NCI-H748 treated with DMSO at 0.1 percent for 48 hours (cell line): ENCODE results near the gene PGLYRP2.
"Not testable (repeated sequence)": the region's sequence is repeated elsewhere in the genome, so short reads cannot be mapped to it uniquely, and the experiment has no call there.

Experiments
- DNase-seq: peaks from one replicate; lab custom pipeline; 2025; lab: John Stamatoyannopoulos, UW

Gene PGLYRP2

GRCh38 chr19:15479391-15480345, at the start of gene PGLYRP2:
Gene PGLYRP2 (minus strand): TSS chr19:15479501. CDS start chr19:15479371, 130 bp downstream.
- DNase-seq, result no peak

DNA sequence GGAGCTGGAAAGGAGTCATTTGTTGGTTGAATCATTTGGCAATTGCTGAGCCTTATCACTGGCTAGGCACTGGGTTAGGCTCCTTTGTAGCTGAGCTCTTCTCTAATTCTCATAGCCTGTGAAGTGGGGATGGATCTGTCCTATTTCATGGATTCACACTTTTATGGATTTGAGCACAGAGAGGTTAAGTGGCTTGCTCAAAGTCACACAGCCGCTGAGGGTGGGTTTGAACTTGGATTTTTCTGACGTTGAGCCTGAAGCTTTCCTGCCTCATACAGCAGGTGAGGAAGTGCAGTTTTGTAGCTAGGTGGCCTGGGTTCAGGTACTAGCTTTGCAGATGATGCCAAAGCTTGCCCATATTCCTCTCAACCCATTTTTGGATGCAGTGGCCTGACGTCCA, 48.4 kb upstream of the PGLYRP2 start:
- DNase-seq, result no peak

- DNase-seq, result no peak
Observed at GRCh38 chr19:15526408-15526807, 47.1 kb upstream of the PGLYRP2 start.

DNA sequence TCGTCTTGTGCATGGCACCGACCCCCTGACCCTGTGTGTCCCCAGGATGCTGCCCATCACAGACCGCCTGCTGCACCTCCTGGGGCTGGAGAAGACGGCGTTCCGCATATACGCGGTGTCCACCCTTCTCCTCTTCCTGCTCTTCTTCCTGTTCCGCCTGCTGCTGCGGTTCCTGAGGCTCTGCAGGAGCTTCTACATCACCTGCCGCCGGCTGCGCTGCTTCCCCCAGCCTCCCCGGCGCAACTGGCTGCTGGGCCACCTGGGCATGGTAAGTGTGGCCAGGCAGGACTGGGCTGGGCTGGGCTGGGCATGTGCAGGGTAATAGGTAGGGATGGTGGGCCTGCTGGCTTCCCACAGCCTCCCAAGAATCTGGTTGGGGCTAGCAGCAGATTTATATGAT, 46.0 kb upstream of the PGLYRP2 start:
- no peak for DNase-seq

DNA sequence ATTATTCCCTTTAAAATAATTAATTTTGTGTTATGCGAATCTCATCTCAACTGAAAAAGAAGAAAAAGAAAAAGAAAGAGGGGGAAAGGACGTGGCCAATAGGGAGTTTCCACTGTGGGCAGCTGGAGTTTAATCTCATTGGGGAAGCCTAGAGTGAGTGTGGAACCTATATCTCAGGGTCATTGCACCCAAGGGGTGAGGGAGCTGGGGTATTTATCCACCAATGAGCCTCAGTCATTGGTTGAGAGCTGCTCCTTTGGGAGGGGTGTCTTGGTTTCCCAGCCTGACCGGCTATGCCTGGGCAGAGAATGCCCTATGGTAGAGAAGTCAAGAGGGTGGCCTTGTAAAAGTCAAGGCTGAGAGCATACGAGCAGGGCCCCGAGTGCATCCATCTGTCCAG, 45.5 kb upstream of the PGLYRP2 start:
- no peak for DNase-seq

DNA sequence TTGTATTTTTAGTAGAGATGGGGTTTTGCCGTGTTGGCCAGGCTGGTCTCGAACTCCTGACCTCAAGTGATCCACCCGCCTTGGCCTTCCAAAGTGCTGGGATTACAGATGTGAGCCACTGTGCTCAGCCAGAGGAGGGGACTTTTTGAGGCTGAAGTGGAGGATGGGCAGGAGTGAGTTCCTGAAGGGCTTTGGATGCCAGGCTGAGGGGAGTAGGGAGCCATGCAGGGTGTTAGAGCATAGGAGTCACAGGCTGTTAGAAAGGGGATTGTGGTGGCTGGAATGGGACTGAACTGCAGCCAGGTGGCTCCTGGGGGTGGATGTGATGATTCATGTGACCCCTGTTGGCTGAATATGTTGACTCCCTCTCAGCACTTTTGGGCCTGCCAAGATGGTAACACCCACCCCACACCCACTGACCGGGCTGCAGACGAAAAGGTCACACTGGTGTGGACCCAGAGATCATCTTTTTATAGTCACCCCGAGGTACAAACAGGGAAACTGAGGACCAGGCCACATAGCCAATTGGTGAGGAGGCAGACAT, 40.2 kb upstream of the PGLYRP2 start:
- no peak for DNase-seq

DNA sequence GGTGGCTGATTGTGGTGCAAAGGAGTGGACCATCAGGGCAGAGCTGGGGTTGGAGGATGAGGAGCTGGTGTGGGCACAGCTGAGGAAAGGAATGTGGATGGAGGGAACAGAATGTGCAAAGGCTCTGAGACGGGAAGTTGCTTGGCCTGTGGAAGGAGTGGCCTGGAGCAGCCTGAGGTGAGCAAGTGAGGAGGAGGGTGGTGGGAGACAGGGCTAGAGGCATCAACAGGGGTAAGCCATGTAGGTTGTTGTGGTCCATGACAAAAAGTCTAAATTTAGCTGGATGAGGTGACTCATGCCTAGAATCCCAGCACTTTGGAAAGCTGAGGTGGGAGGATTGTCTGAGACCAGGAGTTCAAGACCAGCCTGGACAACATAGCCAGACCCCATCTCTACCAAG, 38.5 kb upstream of the PGLYRP2 start:
- no peak for DNase-seq

DNA sequence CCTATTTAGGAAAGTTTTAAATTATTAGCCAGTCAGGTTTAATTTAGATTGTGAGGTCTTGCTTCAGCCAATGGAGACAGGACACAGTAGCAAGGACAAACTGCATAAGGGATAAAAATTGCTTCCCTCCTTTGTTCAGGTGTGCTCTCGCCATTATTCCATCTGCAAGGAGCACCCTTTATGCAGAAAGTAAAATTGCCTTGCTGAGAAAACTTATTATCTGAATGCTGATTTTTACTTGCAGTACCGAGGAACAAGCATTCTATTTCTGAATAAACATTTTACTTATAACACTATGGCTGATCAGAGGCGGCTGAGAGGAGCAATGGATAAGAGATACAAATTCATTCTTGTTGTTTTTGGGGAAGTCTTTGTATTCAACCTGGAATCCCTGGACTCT, 37.1 kb upstream of the PGLYRP2 start:
- DNase-seq, result no peak

DNA sequence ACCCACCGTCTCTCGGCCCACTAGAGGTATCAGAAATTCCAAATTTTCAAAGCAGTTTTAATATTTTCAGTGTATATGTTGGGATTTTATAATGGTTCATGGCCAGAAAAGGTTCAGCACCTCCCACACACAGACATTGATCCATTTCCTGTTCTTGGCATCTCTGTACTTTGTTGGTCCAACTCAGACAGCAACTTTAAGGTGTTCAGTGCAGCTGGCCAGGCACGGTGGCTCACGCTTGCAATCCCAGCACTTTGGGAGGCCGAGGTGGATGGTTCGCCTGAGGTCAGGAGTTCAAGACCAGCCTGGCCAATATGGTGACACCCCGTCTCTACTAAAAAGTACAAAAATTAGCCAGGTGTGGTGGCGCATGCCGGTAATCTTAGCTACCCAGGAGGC, 35.9 kb upstream of the PGLYRP2 start:
- not testable (repeated sequence) for DNase-seq

DNA sequence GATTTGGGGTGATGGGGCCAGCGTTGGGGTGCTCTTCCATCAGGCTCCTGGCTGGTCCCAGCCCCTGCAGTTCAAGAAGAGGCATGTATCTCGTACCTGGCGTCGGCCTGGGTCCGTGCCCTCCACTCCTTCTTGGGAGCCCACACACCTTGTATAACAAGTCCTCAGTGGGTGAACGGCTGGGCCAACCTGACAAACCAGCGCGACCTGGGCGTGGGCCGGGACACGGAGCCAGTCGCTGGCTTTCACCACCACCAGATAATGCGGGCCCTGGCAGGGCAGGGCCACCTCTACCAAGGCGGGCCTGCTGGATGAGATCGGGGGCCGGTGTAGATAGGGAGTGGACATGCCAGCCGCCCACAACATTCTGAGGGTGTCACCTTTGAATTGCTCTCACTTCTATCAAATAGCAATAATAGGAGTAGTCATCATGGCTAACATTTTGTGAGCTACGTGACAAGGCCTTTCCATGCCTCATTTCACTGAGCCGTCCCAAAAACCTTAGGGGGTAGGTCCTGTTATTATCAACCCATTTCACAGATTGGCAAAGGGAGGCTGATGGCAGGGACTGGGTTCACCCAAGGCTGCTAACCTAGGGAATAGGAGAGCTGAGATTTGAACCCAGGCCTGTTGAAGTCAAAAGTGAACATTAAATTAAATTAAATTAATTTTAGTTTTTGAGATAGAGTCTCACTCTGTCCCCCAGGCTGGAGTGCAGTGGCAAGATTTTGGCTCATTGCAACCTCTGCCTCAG, 32.5 kb upstream of the PGLYRP2 start:
- DNase-seq, result no peak

GRCh38 chr19:15508035-15508710, 28.9 kb upstream of the PGLYRP2 start, which contains the start of gene CYP4F22:
Gene CYP4F22 (plus strand): TSS chr19:15508525. CDS start chr19:15525337, 16,812 bp downstream.
- DNase-seq, result no peak

GRCh38 chr19:15507068-15508034, 28.1 kb upstream of the PGLYRP2 start:
- DNase-seq, result no peak

- DNase-seq, result no peak
Observed at GRCh38 chr19:15506074-15506571, 26.8 kb upstream of the PGLYRP2 start.

- DNase-seq, result no peak
Observed at GRCh38 chr19:15502264-15502663, 23.0 kb upstream of the PGLYRP2 start.

DNA sequence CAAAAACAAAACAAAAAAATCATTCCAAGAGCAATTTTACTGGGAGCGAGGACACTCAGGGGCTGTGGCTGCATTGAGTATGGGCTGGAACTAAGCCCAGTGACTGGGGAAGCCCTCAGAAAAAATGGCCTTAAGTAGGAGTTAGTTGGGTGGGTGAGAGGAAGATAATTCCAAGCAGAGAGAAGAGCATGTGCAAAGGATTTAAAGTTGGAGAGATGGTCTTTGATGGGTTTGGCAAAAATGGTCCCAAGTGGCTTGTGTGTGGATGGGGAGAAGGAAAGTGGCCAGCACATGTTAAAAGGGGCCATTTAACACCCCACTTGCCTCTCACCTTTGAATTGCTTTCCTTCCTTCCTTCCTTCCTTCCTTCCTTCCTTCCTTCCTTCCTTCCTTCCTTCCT, 22.3 kb upstream of the PGLYRP2 start:
- DNase-seq, result no peak

- no peak for DNase-seq
Observed at GRCh38 chr19:15498910-15499309, 19.6 kb upstream of the PGLYRP2 start.

DNA sequence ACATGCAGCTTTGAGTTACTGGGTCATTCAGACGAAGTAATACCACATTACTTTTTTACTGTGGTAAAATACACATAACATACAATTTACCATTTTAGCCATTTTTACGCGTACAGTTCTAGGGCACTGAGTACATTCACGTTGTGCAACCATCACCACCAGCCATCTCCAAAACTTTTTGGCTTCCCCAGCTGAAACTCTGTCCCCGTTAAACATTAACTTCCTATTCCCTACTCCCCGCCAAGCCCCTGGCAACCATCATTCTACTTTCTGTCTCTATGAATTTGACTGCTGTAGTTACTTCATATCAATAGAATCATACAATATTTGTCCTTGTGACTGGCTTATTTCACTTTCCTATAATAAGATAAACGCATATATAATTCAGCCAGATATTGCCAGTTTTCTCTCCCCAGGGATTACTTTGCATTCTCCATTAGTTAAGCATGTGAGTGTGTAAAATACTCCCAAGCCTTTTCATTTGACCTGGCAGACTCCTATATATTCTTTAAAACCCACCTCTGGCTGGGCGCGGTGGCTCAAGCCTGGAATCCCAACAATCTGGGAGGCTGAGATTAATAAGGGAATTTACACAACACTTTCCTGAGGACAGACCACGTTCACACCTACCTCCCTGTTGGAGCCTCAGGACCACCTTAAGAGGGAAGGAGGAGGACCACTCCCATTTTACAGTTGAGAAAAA, 19.0 kb upstream of the PGLYRP2 start:
- no peak for DNase-seq

- no peak for DNase-seq
Observed at GRCh38 chr19:15495151-15495550, 15.8 kb upstream of the PGLYRP2 start.

GRCh38 chr19:15488489-15489226, 9.4 kb upstream of the PGLYRP2 start:
- DNase-seq, result no peak
